Breast epithelium (tissue), 3 donors: ENCODE results near the gene VAX1.

Experiments used
- CTCF ChIP-seq, 3 donors: fragments of 450-650 bp; IDR thresholded peaks; one replicate each; pipeline ENCODE4 v1.5.1; 2016 to 2017; ENCODE audit warnings: antibody characterized with exemption in 3 of 3, mild to moderate bottlenecking in 3 of 3, moderate library complexity in 3 of 3
- POLR2A ChIP-seq: fragments of 450-650 bp; IDR thresholded peaks from one replicate; pipeline ENCODE4 v1.6.1; 2016; ENCODE audit warnings: antibody characterized with exemption, mild to moderate bottlenecking, moderate library complexity
- POLR2AphosphoS5 ChIP-seq, 3 donors: sonication (generic); formaldehyde crosslinking; IDR thresholded peaks; one replicate each; pipeline ENCODE4 v1.6.1; 2017; ENCODE audit warnings: antibody characterized with exemption in 3 of 3

GRCh38 chr10:117184296-117184695 lies 46.2 kb upstream of the VAX1 start:
- TF ChIP-seq CTCF (IDR thresholded peaks at IDR 0.05) (no peak), POLR2AphosphoS5 (IDR thresholded peaks at IDR 0.05) (no peak), POLR2A (no peak)
